T-cell (primary cell): ENCODE data around the gene MED14. TPM values are rescaled to one million over a fixed set of nuclear protein-coding genes. Genes with fewer than 3 reads are reported as not detected.

Experiments
- ATAC-seq, 4 experiments: fragments of 200-7000 bp in 3 of 4; fragments of 150-1000 bp in 1 of 4; cut with Tn5 transposase; replicated peaks in 1 of 4; 1 replicate in 3 of 4; 2 replicates in 1 of 4; pipeline ENCODE4 v1.10.0; 2021; ENCODE audit warnings: moderate library complexity in 3 of 4, mild to moderate bottlenecking in 2 of 4, moderate number of reproducible peaks in 1 of 4
- CTCF ChIA-PET, 2 donors: fragments of 300-600 bp; sonication (Branson Sonifier 250); formaldehyde crosslinking; loops; one replicate each; lab custom pipeline; 2022; ENCODE audit warnings: antibody characterized with exemption in 2 of 2; lab: Charles Lee
- POLR2A ChIA-PET, 2 donors: fragments of 300-600 bp; sonication (Branson Sonifier 250); formaldehyde crosslinking; loops; one replicate each; lab custom pipeline; 2022; ENCODE audit warnings: antibody characterized with exemption in 2 of 2; lab: Charles Lee
- DNase-seq, 35 experiments: peaks; one replicate each; pipeline versions ENCODE4 v3.0.0 to v3.0.0-alpha.2; 2013 to 2023
- H3K27ac ChIP-seq: one replicate; pipeline ENCODE4 v1.5.1; 2013; ENCODE audit warnings: low read length
- H3K27me3 ChIP-seq, 2 experiments: replicated peaks in 1 of 2; 1 replicate in 1 of 2; 2 replicates in 1 of 2; pipeline versions ENCODE4 v1.6.1 to v1.7.0; 2013; ENCODE audit warnings: low read length in 1 of 2, mixed read lengths in 1 of 2; ENCODE audit not compliant: control insufficient read depth in 2 of 2, insufficient read depth in 2 of 2; ENCODE audit errors: extremely low read depth in 1 of 2
- H3K36me3 ChIP-seq, 2 donors: 1 replicate in 1 of 2; 2 replicates in 1 of 2; pipeline versions ENCODE4 v1.6.1 to v1.7.0; 2013; ENCODE audit warnings: low read length in 1 of 2; ENCODE audit not compliant: control insufficient read depth in 2 of 2, insufficient read depth in 1 of 2; ENCODE audit errors: extremely low read depth in 1 of 2
- H3K4me1 ChIP-seq, 2 experiments: 1 replicate in 1 of 2; 2 replicates in 1 of 2; pipeline versions ENCODE4 v1.6.1 to v1.7.0; 2013; ENCODE audit warnings: low read length in 2 of 2, mixed read lengths in 1 of 2; ENCODE audit not compliant: insufficient read depth in 2 of 2, control insufficient read depth in 1 of 2; ENCODE audit errors: extremely low read depth in 1 of 2
- H3K4me3 ChIP-seq, 2 donors: 1 replicate in 1 of 2; 2 replicates in 1 of 2; pipeline versions ENCODE4 v1.5.1 to v1.7.0; 2013; ENCODE audit warnings: mild to moderate bottlenecking in 2 of 2, low read length in 1 of 2, moderate library complexity in 1 of 2; ENCODE audit not compliant: control insufficient read depth in 1 of 2; ENCODE audit errors: extremely low read depth in 1 of 2
- H3K9me3 ChIP-seq: 2 replicates; pipeline ENCODE4 v1.7.0; 2013
- H3K27ac Mint-ChIP-seq, 2 donors: one replicate each; pipeline ENCODE4 v1.8.0; 2020 to 2021; ENCODE audit warnings: mild to moderate bottlenecking in 2 of 2, mixed read lengths in 2 of 2
- H3K27me3 Mint-ChIP-seq, 2 donors: one replicate each; pipeline ENCODE4 v1.8.0; 2021 to 2022; ENCODE audit warnings: mixed read lengths in 2 of 2
- H3K36me3 Mint-ChIP-seq: one replicate; pipeline ENCODE4 v1.8.0; 2021; ENCODE audit warnings: mixed read lengths
- H3K4me1 Mint-ChIP-seq, 3 donors: one replicate each; pipeline ENCODE4 v1.8.0; 2020 to 2022; ENCODE audit warnings: mixed read lengths in 3 of 3, mild to moderate bottlenecking in 1 of 3
- H3K4me3 Mint-ChIP-seq, 3 donors: one replicate each; pipeline ENCODE4 v1.8.0; 2020 to 2022; ENCODE audit warnings: mild to moderate bottlenecking in 3 of 3, mixed read lengths in 3 of 3, moderate library complexity in 3 of 3
- H3K9me3 Mint-ChIP-seq, 3 donors: one replicate each; pipeline ENCODE4 v1.8.0; 2020 to 2022; ENCODE audit warnings: mixed read lengths in 3 of 3
- whole genome bisulfite sequencing: methylation state at CpG from one replicate; pipeline ENCODE4 v1.1.5; 2013; ENCODE audit warnings: missing lambda C conversion rate; ENCODE audit not compliant: insufficient coverage; 5-methylcytosine and 5-hydroxymethylcytosine counted together
- total RNA-seq, 35 experiments: library from RNA in 6 of 35; stranded (reverse) in 6 of 35; fragments of 120-200 nt in 1 of 35; gene quantifications; one replicate each; pipeline versions ENCODE4 v1.2.1 to v1.2.4 and lab custom pipeline; 2013 to 2026

The MED14 gene
- total RNA-seq, 5 donors from 2014 or later (not counting 1 experiment from before 2014, with no cell fraction given) = 30.7 to 56.0 (median 43.2) TPM

GRCh38 chrX:40778861-40779575 is 43.7 kb upstream of the MED14 start:
- POLR2A ChIA-PET = no interaction called here
- Histone ChIP-seq H3K27ac (no peak overlapping the region), H3K36me3 (no peaks in the 10 kb centered on the region), H3K27me3 (no peaks in the 10 kb centered on the region), H3K4me1 (no peaks in the 10 kb centered on the region), H3K4me3 (no peak overlapping the region), H3K9me3 (no peaks in the 10 kb centered on the region)
- Mint-ChIP-seq H3K4me3 (no peak overlapping the region), H3K27ac (no peak overlapping the region), H3K9me3 (no peaks in the 10 kb centered on the region), H3K27me3 (peaks cover 0 to 34% of the 10 kb centered on the region in 2 donors), H3K36me3 (no peaks in the 10 kb centered on the region), H3K4me1 (no peaks in the 10 kb centered on the region)
- WGBS = 94% methylated on average over 2 of the region's 4 CpGs
- ATAC-seq (no peak), DNase-seq (no peak)
- CTCF ChIA-PET = no interaction called here

- H3K27me3 ChIP-seq = no peaks in the 10 kb centered on the region
- Mint-ChIP-seq H3K27me3 (peaks cover 0 to 38% of the 10 kb centered on the region in 2 donors), H3K36me3 (no peaks in the 10 kb centered on the region), H3K27ac (no peak overlapping the region), H3K4me1 (no peaks in the 10 kb centered on the region), H3K4me3 (no peak overlapping the region), H3K9me3 (no peaks in the 10 kb centered on the region)
- H3K4me3 ChIP-seq = no peak overlapping the region
- DNase-seq = no peak
- H3K4me1 ChIP-seq = no peaks in the 10 kb centered on the region
- no peaks in the 10 kb centered on the region for H3K36me3 ChIP-seq
- no peak overlapping the region for H3K27ac ChIP-seq
- H3K9me3 ChIP-seq = no peaks in the 10 kb centered on the region
- POLR2A ChIA-PET = no interaction called here
- ATAC-seq = no peak
- WGBS = no CpG with 5 or more reads among the region's 3 CpGs
- CTCF ChIA-PET = no interaction called here
Observed at GRCh38 chrX:40773809-40774208, 38.5 kb upstream of the MED14 start.

GRCh38 chrX:40773188-40773587 is 37.8 kb upstream of the MED14 start:
- H3K9me3 Mint-ChIP-seq = no peaks in the 10 kb centered on the region
- no CpG with 5 or more reads among the region's 7 CpGs for WGBS
- POLR2A ChIA-PET = no interaction called here
- Histone ChIP-seq H3K27ac (no peak overlapping the region), H3K36me3 (no peaks in the 10 kb centered on the region), H3K4me1 (no peaks in the 10 kb centered on the region), H3K27me3 (no peaks in the 10 kb centered on the region), H3K4me3 (no peak overlapping the region), H3K9me3 (no peaks in the 10 kb centered on the region)
- peaks cover 0 to 32% of the 10 kb centered on the region in 2 donors for H3K27me3 Mint-ChIP-seq
- no peaks in the 10 kb centered on the region for H3K36me3 Mint-ChIP-seq
- no peak overlapping the region for H3K27ac Mint-ChIP-seq
- DNase-seq (no peak), ATAC-seq (no peak)
- CTCF ChIA-PET = no interaction called here
- no peaks in the 10 kb centered on the region for H3K4me1 Mint-ChIP-seq
- H3K4me3 Mint-ChIP-seq = no peak overlapping the region

GRCh38 chrX:40772290-40772689 is 36.9 kb upstream of the MED14 start:
- no peaks in the 10 kb centered on the region for H3K4me1 Mint-ChIP-seq
- no peak overlapping the region for H3K27ac Mint-ChIP-seq
- Histone ChIP-seq H3K4me3 (no peak overlapping the region), H3K27me3 (no peaks in the 10 kb centered on the region), H3K27ac (no peak overlapping the region), H3K36me3 (no peaks in the 10 kb centered on the region), H3K9me3 (no peaks in the 10 kb centered on the region), H3K4me1 (no peaks in the 10 kb centered on the region)
- ChIA-PET POLR2A (no interaction called here), CTCF (interaction anchor here in 1 of 2 donors (0.5 to 0.6 kb wide), 2 partner anchors 25 to 405 kb away, joined by 3 to 5 read pairs; no protein-coding TSS in a partner anchor)
- WGBS = no CpG with 5 or more reads among the region's 2 CpGs
- peaks cover 0 to 26% of the 10 kb centered on the region in 2 donors for H3K27me3 Mint-ChIP-seq
- DNase-seq (no peak), ATAC-seq (no peak)
- H3K4me3 Mint-ChIP-seq = no peak overlapping the region
- H3K9me3 Mint-ChIP-seq = no peaks in the 10 kb centered on the region
- no peaks in the 10 kb centered on the region for H3K36me3 Mint-ChIP-seq

- Histone ChIP-seq H3K36me3 (no peaks in the 10 kb centered on the region), H3K27ac (no peak overlapping the region), H3K4me3 (no peak overlapping the region), H3K27me3 (no peaks in the 10 kb centered on the region), H3K9me3 (no peaks in the 10 kb centered on the region), H3K4me1 (no peaks in the 10 kb centered on the region)
- Mint-ChIP-seq H3K9me3 (peaks cover 0 to 6% (median 0%) of the 10 kb centered on the region in 3 donors), H3K4me1 (peaks cover 0 to 2% (median 0%) of the 10 kb centered on the region in 3 donors), H3K27me3 (peaks cover 0 to 41% of the 10 kb centered on the region in 2 donors), H3K27ac (no peak overlapping the region), H3K36me3 (no peaks in the 10 kb centered on the region), H3K4me3 (no peak overlapping the region)
- DNase-seq (no peak), ATAC-seq (no peak)
- POLR2A ChIA-PET = no interaction called here
- no CpG with 5 or more reads among the region's 1 CpG for WGBS
- CTCF ChIA-PET = no interaction called here
Observed at GRCh38 chrX:40761762-40762161, 26.4 kb upstream of the MED14 start.

- H3K27me3 Mint-ChIP-seq = peaks cover 0 to 36% of the 10 kb centered on the region in 2 donors
- ChIA-PET POLR2A (no interaction called here), CTCF (interaction anchor here (0.5 to 0.6 kb wide), 2 partner anchors 25 to 573 kb away, joined by 6 to 9 read pairs; no protein-coding TSS in a partner anchor)
- no peaks in the 10 kb centered on the region for H3K9me3 ChIP-seq
- no peak overlapping the region for H3K4me3 Mint-ChIP-seq
- no peaks in the 10 kb centered on the region for H3K36me3 ChIP-seq
- no peaks in the 10 kb centered on the region for H3K4me1 ChIP-seq
- H3K27ac Mint-ChIP-seq = no peak overlapping the region
- ATAC-seq = no peak
- H3K9me3 Mint-ChIP-seq = no peaks in the 10 kb centered on the region
- H3K27ac ChIP-seq = no peak overlapping the region
- H3K27me3 ChIP-seq = peaks cover 0 to 3% of the 10 kb centered on the region in 2 experiments
- no peak for DNase-seq
- H3K36me3 Mint-ChIP-seq = no peaks in the 10 kb centered on the region
- peaks cover 0 to 2% (median 0%) of the 10 kb centered on the region in 3 donors for H3K4me1 Mint-ChIP-seq
- no CpG with 5 or more reads among the region's 1 CpG for WGBS
- H3K4me3 ChIP-seq = no peak overlapping the region
Observed at GRCh38 chrX:40759374-40759773, 24.0 kb upstream of the MED14 start.
